ENCODE data around the gene AFF1. TPM values are rescaled to one million over a fixed set of nuclear protein-coding genes. Genes with fewer than 3 reads are reported as not detected.

The AFF1 gene
- total and polyA plus RNA-seq, 2 of the 4 experiments (the other 2 are of a cell fraction) = 7.0 to 9.6 TPM

DNA sequence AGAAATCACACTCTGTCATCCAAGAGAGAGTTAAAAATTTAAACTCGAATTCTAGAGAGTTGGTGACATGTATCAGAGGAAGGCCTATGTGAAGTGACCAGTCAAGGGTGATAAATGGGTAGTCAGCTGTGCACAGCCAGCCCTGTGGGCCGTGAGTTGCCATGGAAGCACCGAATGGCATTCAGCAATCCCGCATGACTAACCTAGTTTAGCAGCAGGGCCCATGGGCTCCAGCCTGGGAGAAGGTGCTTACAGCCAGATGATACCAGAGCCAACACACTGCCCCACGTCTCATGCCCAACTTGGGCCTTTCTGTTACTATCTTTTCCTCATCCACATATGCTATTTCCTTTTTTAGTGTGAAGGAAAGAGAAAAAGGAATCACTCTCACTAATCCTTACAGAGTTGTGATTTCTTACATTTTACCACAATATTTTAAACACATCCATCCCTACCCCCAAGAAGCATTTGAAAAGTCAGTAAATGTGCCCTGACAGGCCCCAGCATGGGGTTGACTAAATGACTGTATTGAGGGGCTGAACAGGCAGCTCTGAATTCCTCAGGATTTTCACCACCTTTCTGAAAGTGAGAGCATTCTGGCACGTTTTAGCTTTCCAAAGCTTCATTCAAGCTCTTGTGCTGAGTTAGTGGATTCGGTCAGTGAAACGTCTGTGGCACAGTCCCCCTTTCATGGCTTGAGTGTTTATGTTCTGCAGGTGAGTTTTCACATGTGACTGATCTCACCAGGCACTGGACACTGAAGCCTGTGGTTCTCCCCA lies 104.2 kb downstream of the AFF1 start (continued):
- TF ChIP-seq, protein P1, sequence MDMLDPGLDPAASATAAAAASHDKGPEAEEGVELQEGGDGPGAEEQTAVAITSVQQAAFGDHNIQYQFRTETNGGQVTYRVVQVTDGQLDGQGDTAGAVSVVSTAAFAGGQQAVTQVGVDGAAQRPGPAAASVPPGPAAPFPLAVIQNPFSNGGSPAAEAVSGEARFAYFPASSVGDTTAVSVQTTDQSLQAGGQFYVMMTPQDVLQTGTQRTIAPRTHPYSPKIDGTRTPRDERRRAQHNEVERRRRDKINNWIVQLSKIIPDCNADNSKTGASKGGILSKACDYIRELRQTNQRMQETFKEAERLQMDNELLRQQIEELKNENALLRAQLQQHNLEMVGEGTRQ (IDR thresholded peaks at IDR 0.05; ENCODE audit: low read depth, low read length) = peak; percentile 65
- TF ChIP-seq BHLHE40 (IDR thresholded peaks at IDR 0.05; ENCODE audit: low read depth, low read length) = no peak

DNA sequence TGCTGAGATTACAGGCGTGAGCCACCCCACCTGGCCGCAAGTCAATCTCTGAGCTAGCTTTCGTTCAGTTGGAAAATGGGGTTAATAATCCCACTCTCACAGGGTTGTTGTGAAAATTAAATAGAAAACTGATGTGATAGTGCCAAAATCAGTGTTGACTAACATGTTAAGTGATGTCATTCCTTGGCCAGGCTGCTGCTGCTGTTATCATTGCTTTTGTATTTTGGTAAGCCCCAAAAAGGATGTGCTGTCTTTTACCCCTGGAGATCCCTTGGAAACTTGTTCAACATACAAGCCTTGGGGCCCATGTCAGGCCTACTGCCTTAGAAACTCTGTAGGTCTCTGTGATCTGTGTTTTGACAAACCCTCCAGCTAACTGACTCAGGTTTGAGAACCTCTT lies 106.3 kb downstream of the AFF1 start:
- no peak overlapping the region for H2AFZ ChIP-seq (replicated peaks; ENCODE audit: low read length, poor library complexity)
- no peak overlapping the region for H3K23ac ChIP-seq (ENCODE audit: low read depth, low read length)
- no peak overlapping the region for H3K4me2 ChIP-seq (ENCODE audit: low read depth, low read length)
- H3K4ac ChIP-seq (ENCODE audit: low read depth, low read length) = no peak overlapping the region
- no peak overlapping the region for H3K9ac ChIP-seq (ENCODE audit: low read depth, low read length)
- intact Hi-C loops (cut with micrococcal nuclease) (no loop called here), dilution Hi-C loops (cut with HindIII; ENCODE audit: low sequenced_read_pairs, unreplicated experiment) (no loop called here), in situ Hi-C loops (cut with MboI; ENCODE audit: low sequenced_read_pairs) (no loop called here)
- ChIA-PET POLR2A (ENCODE audit: unreplicated experiment) (no interaction called here), CTCF (no interaction called here)
- H3K14ac ChIP-seq (replicated peaks; ENCODE audit: low read depth, low read length) = no peak overlapping the region
- peaks cover 6% of the 10 kb centered on the region; the same call in 1 of the 2 replicates for H3K9me1 ChIP-seq (ENCODE audit: insufficient read depth, low read length)
- H2BK20ac ChIP-seq (ENCODE audit: low read depth, low read length) = no peak overlapping the region
- no peaks in the 10 kb centered on the region for H3K27me3 ChIP-seq (ENCODE audit: control insufficient read depth, insufficient read depth, low read length)
- H3K4me1 ChIP-seq (ENCODE audit: control insufficient read depth, insufficient read depth, low read length) = peaks cover 19% of the 10 kb centered on the region
- H2AK9ac ChIP-seq (replicated peaks; ENCODE audit: low read depth, low read length, poor library complexity) = no peak overlapping the region
- no peak overlapping the region for H3K18ac ChIP-seq (ENCODE audit: low read depth, low read length)
- peak; percentile 52 for DNase-seq
- H4K91ac ChIP-seq (ENCODE audit: insufficient read depth, low read depth, low read length) = no peak overlapping the region
- no CpG with 5 or more reads among the region's 3 CpGs for WGBS, 2 experiments (ENCODE audit: extremely low coverage in 2 of 2, insufficient read length in 1 of 2)
- no peak overlapping the region for H2BK5ac ChIP-seq (ENCODE audit: low read depth, low read length, poor library complexity, severe bottlenecking)
- no peak overlapping the region for H2AK5ac ChIP-seq (ENCODE audit: low read depth, low read length)
- no peak overlapping the region for H2BK15ac ChIP-seq (ENCODE audit: low read depth, low read length)
- H3K79me1 ChIP-seq (ENCODE audit: low read depth in 1 of 2, low read length in 2 of 2) = peaks cover 40 to 88% of the 10 kb centered on the region in 2 experiments
- no peak overlapping the region for H4K8ac ChIP-seq (ENCODE audit: low read depth in 2 of 2, low read length in 2 of 2)
- no peak overlapping the region for H3K27ac ChIP-seq (ENCODE audit: insufficient read depth, low read length)
- peaks cover 41% of the 10 kb centered on the region for H4K20me1 ChIP-seq (ENCODE audit: insufficient read depth, low read length)
- no peak for ATAC-seq (ENCODE audit: low read depth)
- H2BK120ac ChIP-seq (ENCODE audit: low read depth, low read length) = no peak overlapping the region
- H3K56ac ChIP-seq (ENCODE audit: extremely low read depth, insufficient read depth, low read length) = no peak overlapping the region
- no peaks in the 10 kb centered on the region for H3K36me3 ChIP-seq (ENCODE audit: control insufficient read depth, insufficient read depth, low read length)
- no TSS peak for BruUV-seq (replicated peaks)
- no peak overlapping the region for H4K5ac ChIP-seq (ENCODE audit: low read depth, low read length)
- no peak overlapping the region for H3K4me3 ChIP-seq (ENCODE audit: insufficient read depth, low read depth, low read length)
- H3K9me3 ChIP-seq (ENCODE audit: control insufficient read depth, insufficient read depth, low read length) = no peaks in the 10 kb centered on the region
- TF ChIP-seq RFX5 (IDR thresholded peaks at IDR 0.05; ENCODE audit: low read depth, low read length) (no peak), MAZ (IDR thresholded peaks at IDR 0.05; ENCODE audit: borderline replicate concordance, low read depth, low read length) (no peak), CHD1 (IDR thresholded peaks at IDR 0.05; ENCODE audit: low read depth, low read length) (no peak), CEBPB (IDR thresholded peaks at IDR 0.05; ENCODE audit: low read depth, low read length) (no peak), MXI1 (IDR thresholded peaks at IDR 0.05; ENCODE audit: borderline replicate concordance, low read depth, low read length) (no peak), SMC3 (IDR thresholded peaks at IDR 0.05; ENCODE audit: low read depth, low read length) (no peak), RAD21 (IDR thresholded peaks at IDR 0.05; ENCODE audit: low read length) (no peak), MAFK (IDR thresholded peaks at IDR 0.05; ENCODE audit: low read depth, low read length) (no peak)
- TF ChIP-seq, protein P2, sequence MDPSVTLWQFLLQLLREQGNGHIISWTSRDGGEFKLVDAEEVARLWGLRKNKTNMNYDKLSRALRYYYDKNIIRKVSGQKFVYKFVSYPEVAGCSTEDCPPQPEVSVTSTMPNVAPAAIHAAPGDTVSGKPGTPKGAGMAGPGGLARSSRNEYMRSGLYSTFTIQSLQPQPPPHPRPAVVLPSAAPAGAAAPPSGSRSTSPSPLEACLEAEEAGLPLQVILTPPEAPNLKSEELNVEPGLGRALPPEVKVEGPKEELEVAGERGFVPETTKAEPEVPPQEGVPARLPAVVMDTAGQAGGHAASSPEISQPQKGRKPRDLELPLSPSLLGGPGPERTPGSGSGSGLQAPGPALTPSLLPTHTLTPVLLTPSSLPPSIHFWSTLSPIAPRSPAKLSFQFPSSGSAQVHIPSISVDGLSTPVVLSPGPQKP (IDR thresholded peaks at IDR 0.05; ENCODE audit: borderline replicate concordance, low read depth, low read length) = no peak
- TF ChIP-seq, protein P1 (IDR thresholded peaks at IDR 0.05; ENCODE audit: low read depth, low read length) = no peak

All from IMR-90 (cell line).